Activated gamma-delta T cell (primary cell): ENCODE measurements around the gene SOCS3.
"Not testable (repeated sequence)": the region's sequence is repeated elsewhere in the genome, so short reads cannot be mapped to it uniquely, and the experiment has no call there.

Experiments
- DNase-seq: peaks from one replicate; lab custom pipeline; 2025; lab: John Stamatoyannopoulos, UW

Gene SOCS3

GRCh38 chr17:78329263-78330059 is 30.4 kb downstream of the SOCS3 start:
- no peak for DNase-seq

GRCh38 chr17:78327880-78328279 is 32.0 kb downstream of the SOCS3 start:
- DNase-seq, result no peak

- no peak for DNase-seq
These were observed 34.7 kb downstream of the SOCS3 start for GRCh38 chr17:78325076-78325687.

GRCh38 chr17:78324391-78325075 is 35.3 kb downstream of the SOCS3 start:
- DNase-seq, result no peak

GRCh38 chr17:78323826-78324390 is 36.0 kb downstream of the SOCS3 start:
- no peak for DNase-seq

- no peak for DNase-seq
These were observed 36.9 kb downstream of the SOCS3 start for GRCh38 chr17:78322858-78323455.

- DNase-seq, result no peak
These were observed 37.5 kb downstream of the SOCS3 start for GRCh38 chr17:78322327-78322857.

- DNase-seq, result no peak
These were observed 41.0 kb downstream of the SOCS3 start for GRCh38 chr17:78318843-78319242.

GRCh38 chr17:78318407-78318806 is 41.5 kb downstream of the SOCS3 start:
- no peak for DNase-seq

GRCh38 chr17:78317794-78318400 is 42.0 kb downstream of the SOCS3 start:
- no peak for DNase-seq

- no peak for DNase-seq
These were observed 42.7 kb downstream of the SOCS3 start for GRCh38 chr17:78316867-78317789.

- no peak for DNase-seq
These were observed 43.6 kb downstream of the SOCS3 start for GRCh38 chr17:78316115-78316866.

GRCh38 chr17:78315355-78316114 is 44.3 kb downstream of the SOCS3 start:
- DNase-seq, result no peak

- DNase-seq, result no peak
These were observed 45.1 kb downstream of the SOCS3 start for GRCh38 chr17:78314683-78315354.

GRCh38 chr17:78313735-78314648 is 45.9 kb downstream of the SOCS3 start:
- peak; percentile 24 for DNase-seq

GRCh38 chr17:78309659-78310255 is 50.1 kb downstream of the SOCS3 start:
- DNase-seq, result not testable (repeated sequence)
